Neural progenitor cell (in vitro differentiated cells): ENCODE data around the gene KIR2DL3. TPM values are rescaled to one million over a fixed set of nuclear protein-coding genes. Genes with fewer than 3 reads are reported as not detected.
"Not testable (repeated sequence)": the region's sequence is repeated elsewhere in the genome, so short reads cannot be mapped to it uniquely, and the experiment has no call there.

Experiments used
- DNase-seq: peaks from one replicate; pipeline ENCODE4 v3.0.0-alpha.2; 2016; ENCODE audit warnings: low spot score
- H2AFZ ChIP-seq: fragments of 200-600 bp; sonication (generic); replicated peaks from 2 replicates; pipeline ENCODE4 v1.6.1; 2016; ENCODE audit warnings: antibody characterized with exemption
- H3F3A ChIP-seq: fragments of 200-600 bp; sonication (generic); 2 replicates; pipeline ENCODE4 v1.6.1; 2016; ENCODE audit warnings: antibody characterized with exemption, low read depth
- H3K27ac ChIP-seq: fragments of 200-600 bp; sonication (generic); 2 replicates; pipeline ENCODE4 v1.5.1; 2016; ENCODE audit warnings: mild to moderate bottlenecking
- H3K27me3 ChIP-seq: fragments of 200-600 bp; sonication (generic); 2 replicates; pipeline ENCODE4 v1.6.1; 2016; ENCODE audit warnings: mild to moderate bottlenecking, moderate library complexity
- H3K36me3 ChIP-seq: fragments of 200-600 bp; sonication (generic); 2 replicates; pipeline ENCODE4 v1.5.1; 2016
- H3K4me1 ChIP-seq: fragments of 200-600 bp; sonication (generic); 2 replicates; pipeline ENCODE4 v1.6.1; 2016; ENCODE audit warnings: mixed run types
- H3K4me2 ChIP-seq: fragments of 200-600 bp; sonication (generic); 2 replicates; pipeline ENCODE4 v1.6.1; 2016
- H3K4me3 ChIP-seq: fragments of 200-600 bp; sonication (generic); 2 replicates; pipeline ENCODE4 v1.5.1; 2016
- H3K79me2 ChIP-seq: fragments of 200-600 bp; sonication (generic); 2 replicates; pipeline ENCODE4 v1.6.1; 2016; ENCODE audit warnings: low read depth
- H3K9ac ChIP-seq: fragments of 200-600 bp; sonication (generic); 2 replicates; pipeline ENCODE4 v1.6.1; 2016
- H3K9me3 ChIP-seq: fragments of 200-600 bp; sonication (generic); 2 replicates; pipeline ENCODE4 v1.5.1; 2016; ENCODE audit warnings: low read depth
- H4K20me1 ChIP-seq: fragments of 200-600 bp; sonication (generic); 2 replicates; pipeline ENCODE4 v1.6.1; 2016; ENCODE audit warnings: low read depth
- H3K27ac Mint-ChIP-seq: 3 replicates; pipeline ENCODE4 v1.8.0; 2021; ENCODE audit warnings: mixed read lengths
- H3K27me3 Mint-ChIP-seq: 2 replicates; pipeline ENCODE4 v1.8.0; 2022; ENCODE audit warnings: low read depth, mild to moderate bottlenecking, inconsistent platforms, moderate library complexity, mixed read lengths; ENCODE audit not compliant: insufficient read depth
- H3K36me3 Mint-ChIP-seq: 3 replicates; pipeline ENCODE4 v1.8.0; 2021; ENCODE audit warnings: mixed read lengths
- H3K4me1 Mint-ChIP-seq: 3 replicates; pipeline ENCODE4 v1.8.0; 2021; ENCODE audit warnings: mixed read lengths
- H3K4me3 Mint-ChIP-seq: 3 replicates; pipeline ENCODE4 v1.8.0; 2021; ENCODE audit warnings: mild to moderate bottlenecking, moderate library complexity, mixed read lengths
- H3K9me3 Mint-ChIP-seq: 3 replicates; pipeline ENCODE4 v1.8.0; 2020; ENCODE audit warnings: mixed read lengths
- CTCF ChIP-seq: fragments of 200-600 bp; sonication (generic); IDR thresholded peaks from 2 replicates; pipeline ENCODE4 v1.5.1; 2017; ENCODE audit warnings: antibody characterized with exemption, mild to moderate bottlenecking
- EZH2 ChIP-seq: fragments of 200-600 bp; sonication (generic); IDR thresholded peaks from 2 replicates; pipeline ENCODE4 v1.6.1; 2017; ENCODE audit warnings: antibody characterized with exemption, mild to moderate bottlenecking, moderate library complexity
- EZH2phosphoT487 ChIP-seq: fragments of 200-600 bp; sonication (generic); IDR thresholded peaks from 2 replicates; pipeline ENCODE4 v1.6.1; 2017; ENCODE audit warnings: antibody characterized with exemption
- total RNA-seq: library from RNA; depleted of rRNA; stranded (reverse); fragments of >200 nt; gene quantifications from 2 replicates; pipeline ENCODE4 v1.2.3, GENCODE V29; 2015; ENCODE audit warnings: low replicate concordance

The KIR2DL3 gene
- total RNA-seq = not detected in 2 replicates

GRCh38 chr19:54738306-54738705 is at the start of gene KIR2DL3:
TSS of gene KIR2DL3 (plus strand) at chr19:54738513. CDS start at chr19:54738546, 33 bp downstream.
- not testable (repeated sequence) for H3K4me1 Mint-ChIP-seq, H3K4me2 ChIP-seq, H3K79me2 ChIP-seq, H3K4me1 ChIP-seq, H3K4me3 ChIP-seq, H3K27ac Mint-ChIP-seq, H3K27ac ChIP-seq, H3K9ac ChIP-seq, H3K27me3 ChIP-seq, H4K20me1 ChIP-seq, H2AFZ ChIP-seq, DNase-seq, H3K36me3 ChIP-seq, H3K9me3 ChIP-seq, H3F3A ChIP-seq, H3K4me3 Mint-ChIP-seq, H3K36me3 Mint-ChIP-seq
- peaks cover 38% of the 10 kb centered on the region for H3K9me3 Mint-ChIP-seq
- peaks cover 11% of the 10 kb centered on the region for H3K27me3 Mint-ChIP-seq

- Histone ChIP-seq H3K27me3 (no peaks in the 10 kb centered on the region), H3K9ac (no peak overlapping the region), H3K4me3 (no peak overlapping the region), H3K27ac (no peak overlapping the region), H3K4me1 (no peaks in the 10 kb centered on the region), H3K79me2 (no peaks in the 10 kb centered on the region), H2AFZ (no peak overlapping the region), H3K9me3 (peaks cover 9% of the 10 kb centered on the region), H3F3A (no peaks in the 10 kb centered on the region), H3K4me2 (no peak overlapping the region), H4K20me1 (no peaks in the 10 kb centered on the region), H3K36me3 (no peaks in the 10 kb centered on the region)
- Mint-ChIP-seq H3K27ac (no peak overlapping the region), H3K4me3 (no peak overlapping the region), H3K4me1 (no peaks in the 10 kb centered on the region), H3K27me3 (no peaks in the 10 kb centered on the region), H3K9me3 (peaks cover 36% of the 10 kb centered on the region), H3K36me3 (no peaks in the 10 kb centered on the region)
- no peak for DNase-seq
- no peak for TF ChIP-seq CTCF
- no peak for TF ChIP-seq EZH2phosphoT487
Observed at GRCh38 chr19:54691582-54692297, 46.6 kb upstream of the KIR2DL3 start.

- Histone ChIP-seq H3K4me3 (no peak overlapping the region), H4K20me1 (no peaks in the 10 kb centered on the region), H3K27ac (no peak overlapping the region), H3K36me3 (no peaks in the 10 kb centered on the region), H3K9ac (no peak overlapping the region), H3K4me2 (no peak overlapping the region), H3F3A (no peaks in the 10 kb centered on the region), H2AFZ (no peak overlapping the region), H3K79me2 (no peaks in the 10 kb centered on the region), H3K9me3 (peaks cover 9% of the 10 kb centered on the region), H3K27me3 (no peaks in the 10 kb centered on the region), H3K4me1 (no peaks in the 10 kb centered on the region)
- Mint-ChIP-seq H3K36me3 (no peaks in the 10 kb centered on the region), H3K9me3 (peaks cover 37% of the 10 kb centered on the region), H3K4me1 (no peaks in the 10 kb centered on the region), H3K27me3 (no peaks in the 10 kb centered on the region), H3K4me3 (no peak overlapping the region), H3K27ac (no peak overlapping the region)
- no peak for TF ChIP-seq EZH2phosphoT487
- no peak for DNase-seq
Observed at GRCh38 chr19:54692298-54692615, 46.1 kb upstream of the KIR2DL3 start.

GRCh38 chr19:54694648-54695047 is 43.7 kb upstream of the KIR2DL3 start:
- no peaks in the 10 kb centered on the region for H3K36me3 Mint-ChIP-seq
- H3K4me3 Mint-ChIP-seq = no peak overlapping the region
- Histone ChIP-seq H3K4me1 (no peaks in the 10 kb centered on the region), H3K79me2 (no peaks in the 10 kb centered on the region), H3K9me3 (peaks cover 1% of the 10 kb centered on the region), H2AFZ (no peak overlapping the region), H3K4me3 (no peak overlapping the region), H3K36me3 (no peaks in the 10 kb centered on the region), H3K4me2 (no peak overlapping the region), H3F3A (no peaks in the 10 kb centered on the region), H3K27ac (no peak overlapping the region), H3K9ac (no peak overlapping the region), H4K20me1 (no peaks in the 10 kb centered on the region), H3K27me3 (no peaks in the 10 kb centered on the region)
- H3K27ac Mint-ChIP-seq = no peak overlapping the region
- no peaks in the 10 kb centered on the region for H3K27me3 Mint-ChIP-seq
- H3K9me3 Mint-ChIP-seq = peaks cover 49% of the 10 kb centered on the region
- TF ChIP-seq EZH2phosphoT487 (no peak), EZH2 (no peak), CTCF (no peak)
- no peaks in the 10 kb centered on the region for H3K4me1 Mint-ChIP-seq
- DNase-seq = no peak
